H7 (cell line): ENCODE data around the gene SNX17. TPM values are rescaled to one million over a fixed set of nuclear protein-coding genes. Genes with fewer than 3 reads are reported as not detected.

Source experiments
- DNase-seq: peaks from one replicate; pipeline ENCODE4 v3.0.0; 2012
- H3K27me3 ChIP-seq: 2 replicates; pipeline ENCODE4 v1.6.0; 2011; ENCODE audit warnings: mild to moderate bottlenecking, low read length; ENCODE audit not compliant: control insufficient read depth, insufficient read depth
- H3K36me3 ChIP-seq: replicated peaks from 2 replicates; pipeline ENCODE4 v1.5.1; 2011; ENCODE audit warnings: low read length; ENCODE audit not compliant: control insufficient read depth, insufficient read depth
- H3K4me3 ChIP-seq: 2 replicates; pipeline ENCODE4 v1.5.1; 2011; ENCODE audit warnings: low read depth, mild to moderate bottlenecking, control low read depth, low read length, moderate library complexity; ENCODE audit not compliant: insufficient read depth
- total RNA-seq: library from RNA; depleted of rRNA; stranded (reverse); fragments of >200 nt; shearing (Covaris generic); gene quantifications from 2 replicates; pipeline ENCODE4 v1.2.3, GENCODE V29; 2014

Gene SNX17
- total RNA-seq, 1 experiment from 2014 or later: 129 TPM

DNA sequence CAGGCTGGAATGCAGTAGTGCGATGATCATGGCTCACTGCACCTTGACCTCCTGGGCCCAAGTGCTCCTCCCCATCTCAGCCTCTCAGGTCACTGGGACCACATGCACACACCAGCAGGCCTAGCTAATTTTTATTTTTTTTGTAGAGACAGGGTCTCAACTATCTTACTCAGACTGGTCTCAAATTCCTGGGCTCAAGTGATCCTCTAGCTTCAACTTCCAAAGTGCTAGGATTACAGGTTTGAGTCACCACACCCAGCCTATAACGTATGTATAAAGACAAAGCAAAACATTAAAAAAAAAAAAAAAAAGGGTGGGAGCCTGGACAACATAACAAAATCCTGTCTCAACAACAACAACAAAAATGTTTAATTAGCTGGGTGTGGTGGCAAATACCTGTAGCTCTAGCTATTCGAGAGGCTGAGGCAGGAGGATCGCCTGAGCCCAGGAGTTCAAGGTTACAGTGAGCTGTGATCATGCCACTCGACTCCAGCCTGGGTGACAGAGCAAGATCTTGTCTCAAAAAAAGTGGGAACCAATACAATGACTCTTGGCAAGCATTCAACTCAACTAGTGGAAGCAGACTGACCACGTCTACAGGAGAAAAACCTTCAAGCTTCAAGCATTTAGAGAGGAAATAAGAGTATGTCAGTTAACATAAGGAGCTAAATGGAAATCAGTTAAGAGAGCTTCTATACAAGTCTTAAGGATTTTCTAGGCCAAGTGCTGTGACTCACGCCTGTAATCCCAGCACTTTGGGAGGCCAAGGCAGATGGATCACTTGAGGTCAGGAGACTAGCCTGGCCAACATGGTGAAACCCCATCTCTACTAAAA is 16.4 kb upstream of the SNX17 start:
- Histone ChIP-seq H3K4me3 (no peak overlapping the region), H3K27me3 (no peaks in the 10 kb centered on the region), H3K36me3 (no peaks in the 10 kb centered on the region; the same call in 1 of the 2 replicates)
- no peak for DNase-seq

DNA sequence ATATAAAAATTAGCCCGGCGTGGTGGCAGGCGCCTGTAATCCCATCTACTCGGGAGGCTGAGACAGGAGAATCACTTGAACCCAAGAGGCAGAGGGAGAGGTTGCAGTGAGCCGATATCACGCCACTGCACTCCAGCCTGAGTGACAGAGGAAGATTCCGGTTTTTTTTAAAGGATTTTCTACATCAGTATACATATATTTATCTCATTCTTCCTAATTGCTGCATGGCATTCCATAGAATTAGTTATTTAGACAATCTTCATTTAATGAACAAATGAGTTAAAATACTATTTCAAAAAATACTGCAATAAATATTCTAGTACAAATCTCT is 15.9 kb upstream of the SNX17 start:
- no peak overlapping the region for H3K4me3 ChIP-seq

DNA sequence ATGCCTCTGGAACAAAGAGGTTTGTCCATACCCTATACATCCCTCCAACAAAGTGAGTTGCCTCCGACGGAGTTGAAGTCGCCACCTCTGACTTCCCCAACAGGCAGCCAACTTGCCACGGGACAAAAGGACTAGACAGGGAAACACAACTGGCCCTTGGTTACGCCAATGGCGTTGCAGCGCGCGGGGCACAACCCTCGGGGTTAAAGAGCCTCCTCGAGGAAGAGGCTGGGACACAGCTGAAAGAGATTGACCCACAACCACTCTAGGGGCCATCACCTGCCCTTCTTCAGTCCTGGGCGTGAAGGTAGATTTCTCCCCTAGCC is 14.4 kb upstream of the SNX17 start:
- DNase-seq: peak; percentile 69
- Histone ChIP-seq H3K36me3 (no peaks in the 10 kb centered on the region; the same call in 1 of the 2 replicates), H3K4me3 (peak overlapping the region; percentile 95), H3K27me3 (no peaks in the 10 kb centered on the region)

More for the DNA sequence above, 15.9 kb upstream of the SNX17 start:
- no peak for DNase-seq
- H3K36me3 ChIP-seq: no peaks in the 10 kb centered on the region; the same call in 1 of the 2 replicates
- H3K27me3 ChIP-seq: no peaks in the 10 kb centered on the region

DNA sequence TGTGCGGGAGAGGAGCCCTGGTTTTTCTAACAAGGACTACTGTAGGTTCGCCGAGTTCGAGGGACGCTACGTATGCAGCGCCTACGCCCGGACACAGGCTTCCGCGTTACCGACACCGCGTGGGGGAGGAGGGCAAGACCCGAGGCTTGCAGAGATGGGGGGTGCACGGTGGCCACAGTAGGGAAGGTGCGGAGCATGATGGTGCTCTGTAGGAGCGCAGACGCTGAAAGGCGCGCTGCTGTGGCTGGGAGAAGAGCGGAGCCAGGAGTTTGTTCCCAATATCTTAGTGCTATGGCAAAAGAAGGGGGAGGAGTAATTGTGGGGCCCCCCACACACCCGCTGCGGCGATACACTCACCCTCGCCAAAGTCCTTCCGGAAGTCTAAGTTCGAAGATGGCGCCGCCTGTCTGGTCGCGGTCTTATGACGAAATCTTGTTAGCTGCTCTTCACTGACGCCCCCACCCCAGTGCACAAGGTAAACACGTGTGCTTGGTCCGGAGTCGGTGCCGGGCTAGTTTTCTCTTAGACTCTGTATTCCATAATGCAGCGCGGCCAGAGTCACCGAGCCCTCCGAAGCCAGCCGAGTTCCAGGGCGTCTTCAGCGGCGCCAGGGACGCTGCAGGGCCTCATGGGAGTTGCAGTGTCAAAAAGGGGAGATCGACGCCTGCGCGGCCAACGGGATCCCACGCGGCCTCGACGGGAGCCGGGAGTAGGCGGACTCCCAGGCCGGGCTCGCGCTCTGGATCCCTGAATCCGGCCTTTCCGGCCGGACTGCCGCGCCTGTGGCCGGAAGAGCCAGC is 13.8 kb upstream of the SNX17 start, which contains the start of gene GTF3C2:
Gene GTF3C2 (minus strand): TSS at position 383 of the 800 bp plus-strand sequence. CDS start 13,210 bp downstream, outside the sequence.
- DNase-seq: peak; percentile 95
- no peaks in the 10 kb centered on the region for H3K27me3 ChIP-seq
- peak within 1 kb of the TSS; percentile 95 for H3K4me3 ChIP-seq
- H3K36me3 ChIP-seq: no peaks in the 10 kb centered on the region; the same call in 1 of the 2 replicates

DNA sequence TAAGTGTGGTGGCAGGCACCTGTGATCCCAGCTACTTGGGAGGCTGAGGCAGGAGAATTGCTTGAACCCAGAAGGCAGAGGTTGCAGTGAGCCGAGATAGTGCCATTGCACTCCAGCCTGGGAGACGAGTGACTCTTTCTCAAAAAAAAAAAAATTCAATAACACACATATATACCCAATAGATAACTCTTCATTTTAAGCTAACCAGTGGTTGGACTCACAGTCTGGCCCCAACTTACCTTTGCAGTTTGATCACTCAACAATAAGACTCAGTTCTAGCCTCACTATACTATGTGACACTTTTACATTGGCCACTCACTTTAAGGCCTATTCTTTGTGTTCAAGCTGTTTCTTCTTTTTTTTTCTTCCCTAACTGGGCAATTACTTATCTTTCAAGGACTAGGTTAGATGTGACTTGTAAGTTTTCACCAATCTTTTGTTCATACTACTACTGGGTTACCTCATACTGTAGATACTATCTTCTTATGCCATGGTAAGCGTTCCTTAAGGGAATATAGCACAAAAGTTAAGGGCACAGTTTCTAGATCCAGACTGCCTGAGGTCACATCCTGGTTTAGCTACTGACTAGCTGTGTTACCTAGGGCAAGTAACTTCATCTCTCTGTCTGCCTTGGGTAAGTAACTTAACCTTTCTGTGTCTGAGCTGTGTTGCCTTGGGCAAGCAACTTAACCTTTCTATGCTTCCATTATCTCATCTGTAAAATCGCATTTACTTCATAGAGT is 7.6 kb upstream of the SNX17 start:
- no peak overlapping the region for H3K4me3 ChIP-seq
- H3K36me3 ChIP-seq: peaks cover 17% of the 10 kb centered on the region
- DNase-seq: no peak
- no peaks in the 10 kb centered on the region for H3K27me3 ChIP-seq

DNA sequence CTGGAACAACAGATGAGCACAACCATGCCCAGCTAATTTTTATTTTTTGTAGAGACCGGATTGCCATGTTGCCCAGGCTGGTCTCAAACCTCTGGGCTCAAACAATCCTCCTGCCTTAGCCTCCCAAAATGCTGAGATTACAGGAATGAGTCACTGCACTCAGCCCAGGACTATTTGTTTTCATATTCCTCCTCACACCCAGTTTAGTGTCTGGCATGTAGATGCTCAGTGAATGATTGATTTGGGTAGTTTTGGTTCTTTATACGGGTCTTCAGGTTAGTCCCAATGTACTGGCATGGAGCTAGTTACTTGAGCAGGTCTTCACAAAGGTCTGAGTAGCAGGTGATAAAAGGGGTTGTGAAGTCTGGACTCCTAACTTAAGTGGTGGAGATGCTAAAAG is 6.5 kb upstream of the SNX17 start:
- Histone ChIP-seq H3K36me3 (peaks cover 20% of the 10 kb centered on the region), H3K27me3 (no peaks in the 10 kb centered on the region), H3K4me3 (no peak overlapping the region)
- no peak for DNase-seq

DNA sequence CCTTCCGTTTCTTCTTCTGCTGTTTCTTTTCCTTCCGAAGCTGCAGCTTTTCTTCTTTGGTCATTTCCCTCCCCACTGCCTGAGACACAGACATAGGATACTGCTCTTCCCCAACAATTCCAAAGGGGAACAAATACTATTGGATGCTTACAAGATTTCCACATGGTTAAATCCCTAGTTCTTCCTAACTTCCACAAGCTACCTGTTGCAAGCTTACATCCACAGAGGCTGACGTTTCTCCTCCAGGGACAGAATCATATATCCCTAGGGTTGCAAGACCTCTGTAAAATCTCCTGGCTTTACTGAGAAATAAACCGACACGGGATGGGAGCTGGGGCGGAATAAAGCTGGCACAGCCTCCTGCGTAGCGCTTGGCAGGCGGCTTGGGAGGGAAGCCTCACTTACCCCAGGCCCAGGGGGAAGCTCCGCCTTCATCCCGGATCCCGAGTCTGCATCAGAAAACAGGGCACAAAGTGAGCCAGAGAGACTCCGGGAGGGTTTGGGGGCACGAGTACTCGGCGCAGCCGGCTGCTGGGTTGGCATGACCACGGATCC is 868 bp upstream of the SNX17 start:
- DNase-seq: peak; percentile 95
- H3K4me3 ChIP-seq: peak overlapping the region; percentile 99
- no peaks in the 10 kb centered on the region for H3K27me3 ChIP-seq
- peaks cover 26% of the 10 kb centered on the region for H3K36me3 ChIP-seq

DNA sequence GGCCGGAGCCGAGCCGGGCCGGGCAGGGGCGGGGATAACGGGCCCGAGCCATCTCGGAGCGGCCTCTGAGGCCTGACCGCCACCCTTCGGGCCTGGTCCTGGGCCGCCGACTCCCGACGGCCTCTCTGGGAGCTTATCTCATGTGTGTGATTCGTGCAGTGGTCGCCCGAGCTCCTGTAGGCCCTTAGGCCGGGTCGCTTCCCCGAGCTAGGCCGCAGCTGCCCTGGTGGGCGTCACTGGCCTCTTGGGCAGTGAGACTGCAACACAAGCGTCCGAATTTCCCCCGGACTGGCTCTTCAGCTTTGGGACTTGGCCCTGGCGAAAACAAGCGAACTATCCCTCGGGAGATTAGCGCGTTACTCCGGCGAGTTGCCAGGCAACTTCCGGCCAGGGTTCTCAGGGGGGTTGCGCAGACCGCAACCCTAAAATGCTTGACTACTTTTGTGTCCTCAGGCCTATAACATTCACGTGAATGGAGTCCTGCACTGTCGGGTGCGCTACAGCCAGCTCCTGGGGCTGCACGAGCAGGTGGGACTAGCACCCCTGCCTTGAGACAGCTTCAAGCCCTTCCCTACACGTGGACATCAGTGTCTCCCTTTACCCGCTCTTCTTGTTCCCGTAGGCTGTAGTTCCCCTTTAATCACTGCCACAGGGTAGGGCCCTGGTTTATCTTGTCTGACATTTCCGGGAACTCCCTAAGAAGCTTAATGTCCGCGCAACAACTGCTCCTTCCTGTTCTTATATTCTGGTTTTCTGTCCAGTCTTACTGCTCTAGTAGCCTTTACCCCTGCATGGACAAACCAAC is 602 bp downstream of the SNX17 start:
- DNase-seq: no peak
- peaks cover 32% of the 10 kb centered on the region for H3K36me3 ChIP-seq
- H3K27me3 ChIP-seq: no peaks in the 10 kb centered on the region
- H3K4me3 ChIP-seq: peak overlapping the region; percentile 99

DNA sequence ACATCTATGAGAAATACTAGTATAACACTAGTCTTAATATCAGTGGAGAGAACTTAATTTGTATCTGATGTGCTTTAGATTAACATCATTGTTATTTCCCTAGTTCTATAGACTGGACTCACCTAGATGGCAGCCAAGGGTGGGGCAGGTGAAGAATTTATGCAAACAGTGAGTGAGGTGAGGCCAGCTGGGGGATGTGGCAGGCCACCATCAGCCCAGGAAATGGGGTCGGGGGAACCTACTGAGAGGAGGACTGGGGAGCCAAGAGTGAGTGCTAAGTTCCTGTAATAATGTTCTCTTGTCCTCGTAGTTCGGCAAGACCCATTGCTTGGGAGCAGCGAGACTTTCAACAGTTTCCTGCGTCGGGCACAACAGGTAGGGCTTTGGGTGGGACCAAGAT is 2.5 kb downstream of the SNX17 start:
- DNase-seq: no peak
- no peak overlapping the region for H3K4me3 ChIP-seq
- H3K27me3 ChIP-seq: no peaks in the 10 kb centered on the region
- peaks cover 35% of the 10 kb centered on the region for H3K36me3 ChIP-seq

DNA sequence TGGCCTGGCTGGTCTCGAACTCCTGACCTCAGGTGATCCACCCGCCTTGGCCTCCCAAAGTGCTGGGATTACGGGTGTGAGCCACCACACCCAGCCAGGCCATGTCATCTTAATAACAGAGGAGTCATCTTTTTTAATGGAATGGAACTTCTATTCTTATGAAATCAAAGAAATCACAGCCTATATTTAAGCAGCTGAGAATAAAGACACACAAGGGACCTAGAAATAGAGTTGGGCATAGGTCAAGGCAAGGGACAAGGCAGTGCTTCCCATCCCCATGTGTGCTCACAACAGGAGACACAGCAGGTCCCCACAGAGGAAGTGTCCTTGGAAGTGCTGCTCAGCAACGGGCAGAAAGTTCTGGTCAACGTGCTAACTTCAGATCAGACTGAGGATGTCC is 3.2 kb downstream of the SNX17 start:
- Histone ChIP-seq H3K36me3 (peaks cover 38% of the 10 kb centered on the region), H3K4me3 (no peak overlapping the region)

DNA sequence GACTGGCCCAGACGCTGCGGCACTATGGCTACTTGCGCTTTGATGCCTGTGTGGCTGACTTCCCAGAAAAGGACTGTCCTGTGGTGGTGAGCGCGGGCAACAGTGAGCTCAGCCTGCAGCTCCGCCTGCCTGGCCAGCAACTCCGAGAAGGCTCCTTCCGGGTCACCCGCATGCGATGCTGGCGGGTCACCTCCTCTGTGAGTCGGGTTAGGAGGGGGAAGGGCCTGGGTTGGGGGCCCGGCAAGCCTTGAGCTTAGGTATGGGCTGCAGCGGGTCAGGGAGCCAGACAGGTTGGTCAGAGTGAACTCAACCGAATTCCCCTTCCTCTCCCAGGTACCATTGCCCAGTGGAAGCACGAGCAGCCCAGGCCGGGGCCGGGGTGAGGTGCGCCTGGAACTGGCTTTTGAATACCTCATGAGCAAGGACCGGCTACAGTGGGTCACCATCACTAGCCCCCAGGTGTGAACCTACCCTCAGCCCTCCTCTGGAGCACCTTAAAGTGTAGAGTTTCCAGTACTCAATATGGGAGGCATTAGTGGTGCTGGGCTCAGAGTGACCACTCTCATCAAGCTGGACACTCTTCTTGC is 5.2 kb downstream of the SNX17 start:
- Histone ChIP-seq H3K36me3 (peaks cover 38% of the 10 kb centered on the region), H3K27me3 (no peaks in the 10 kb centered on the region), H3K4me3 (no peak overlapping the region)
- no peak for DNase-seq

More for the DNA sequence above, 3.2 kb downstream of the SNX17 start:
- H3K27me3 ChIP-seq: no peaks in the 10 kb centered on the region
- no peak for DNase-seq

DNA sequence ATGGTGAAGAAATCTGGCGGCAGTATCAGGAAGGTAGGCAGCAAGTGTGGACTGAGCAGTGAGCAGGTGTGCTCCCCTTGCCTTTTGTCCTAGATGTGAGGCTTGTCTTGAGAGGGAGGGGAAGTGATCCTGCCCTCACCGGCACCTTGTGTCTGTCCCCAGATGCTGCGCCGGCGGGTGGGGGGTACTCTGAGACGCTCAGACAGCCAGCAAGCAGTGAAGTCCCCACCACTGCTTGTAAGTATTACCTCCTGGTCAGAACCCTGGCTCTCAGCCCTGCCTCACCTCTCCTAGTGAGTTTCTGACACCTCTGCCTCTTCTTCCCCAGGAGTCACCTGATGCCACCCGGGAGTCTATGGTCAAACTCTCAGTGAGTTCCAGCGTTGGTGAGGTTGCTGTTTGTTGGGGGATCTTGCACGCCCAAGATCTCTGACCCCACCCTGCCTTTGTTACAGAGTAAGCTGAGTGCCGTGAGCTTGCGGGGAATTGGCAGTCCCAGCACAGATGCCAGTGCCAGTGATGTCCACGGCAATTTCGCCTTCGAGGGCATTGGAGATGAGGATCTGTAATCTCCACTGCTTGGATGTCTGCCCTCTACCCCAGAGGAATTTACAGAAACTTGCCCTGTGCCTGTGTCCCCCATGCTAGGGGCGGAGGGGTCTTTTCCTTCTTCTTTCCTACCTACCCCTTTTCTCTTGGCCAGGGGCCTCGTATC is 5.9 kb downstream of the SNX17 start:
- Histone ChIP-seq H3K27me3 (no peaks in the 10 kb centered on the region), H3K36me3 (peaks cover 38% of the 10 kb centered on the region)
- DNase-seq: no peak

More for the DNA sequence above, 5.9 kb downstream of the SNX17 start:
- H3K4me3 ChIP-seq: no peak overlapping the region
